GM03348 (cell line): Measurements from ENCODE around the gene CTRB1.
"Not testable (repeated sequence)": the region's sequence is repeated elsewhere in the genome, so short reads cannot be mapped to it uniquely, and the experiment has no call there.

Source experiments
- DNase-seq: peaks from one replicate; pipeline ENCODE4 v3.0.0; 2012; ENCODE audit warnings: low spot score

Gene CTRB1

DNA sequence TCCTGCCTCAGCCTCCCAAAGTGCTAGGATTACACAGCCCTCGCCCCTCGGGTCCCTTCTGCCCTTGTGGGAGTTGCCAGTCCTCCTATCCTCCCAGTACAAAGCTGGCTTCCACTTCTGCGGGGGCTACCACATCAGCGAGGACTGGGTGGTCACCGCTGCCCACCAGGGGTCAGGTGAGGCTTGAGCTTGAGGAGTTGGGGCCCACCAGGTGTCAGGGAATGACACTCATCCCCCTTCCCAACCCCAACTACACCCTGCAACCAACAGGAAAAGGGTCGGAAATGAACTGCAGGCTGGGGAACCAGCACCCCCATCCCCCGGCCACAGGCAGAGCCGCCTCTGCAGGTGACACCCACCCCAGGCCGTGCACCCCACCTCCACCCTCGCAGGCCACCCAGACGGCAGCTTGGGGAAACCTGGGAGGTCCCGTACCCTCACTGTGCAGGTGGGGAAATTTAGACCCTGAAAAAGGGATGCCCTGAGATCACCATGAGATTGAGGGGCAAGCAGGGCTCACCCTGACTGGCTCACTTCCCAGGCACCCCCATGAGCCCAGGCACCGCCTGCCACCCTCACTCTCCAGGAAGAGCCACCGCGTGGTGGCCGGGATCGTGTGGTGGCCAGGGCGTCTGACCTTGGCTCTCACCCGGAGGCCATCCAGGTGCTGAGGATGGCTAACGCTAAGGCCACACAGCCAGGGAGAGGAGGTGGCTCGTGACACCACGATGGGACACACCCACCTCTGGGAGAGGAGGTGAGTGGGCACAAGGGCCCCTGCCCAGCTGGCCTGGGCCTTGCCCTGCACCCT lies 8.0 kb downstream of the CTRB1 start:
- no peak for DNase-seq

DNA sequence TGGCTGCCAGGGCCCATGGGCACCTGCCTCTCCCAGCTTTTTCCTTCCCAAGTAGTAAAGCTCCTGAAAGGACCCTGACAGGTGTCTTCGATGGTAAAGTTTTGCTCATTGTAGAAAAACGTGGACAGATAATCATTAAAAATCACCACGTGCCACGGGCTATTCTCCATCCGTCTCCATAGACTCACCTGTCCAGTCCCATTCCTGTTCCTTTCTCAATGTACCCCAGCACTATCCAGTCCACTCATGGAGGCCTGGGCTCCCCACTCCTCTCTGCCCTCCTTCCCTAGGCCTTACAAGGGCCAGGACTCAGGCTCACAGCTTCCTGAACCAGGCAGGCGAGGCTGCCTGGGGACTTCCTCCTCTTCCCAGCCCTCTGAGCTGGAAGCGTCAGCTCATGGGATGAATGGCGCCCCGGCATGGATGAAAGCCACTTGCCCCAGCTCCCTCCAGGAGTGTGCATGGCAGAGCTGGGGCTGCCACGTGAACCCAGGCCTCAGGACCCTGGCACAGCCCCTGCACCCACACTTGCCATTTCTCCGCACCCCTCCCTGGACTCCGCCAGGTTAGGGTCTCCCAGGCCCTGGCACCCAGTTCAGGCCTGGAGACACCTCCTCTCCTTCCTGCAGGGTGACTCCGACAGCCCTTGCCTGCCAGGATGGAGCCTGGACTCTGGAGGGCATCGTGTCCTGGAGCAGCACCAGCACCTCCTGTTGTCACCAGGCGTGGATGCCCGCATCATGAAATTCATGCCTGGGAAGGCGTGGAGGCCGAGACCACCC lies 8.8 kb downstream of the CTRB1 start:
- DNase-seq: no peak

GRCh38 chr16:75228143-75228976 lies 9.6 kb downstream of the CTRB1 start:
- no peak for DNase-seq

GRCh38 chr16:75229172-75230031 lies 10.6 kb downstream of the CTRB1 start:
- DNase-seq: no peak

DNA sequence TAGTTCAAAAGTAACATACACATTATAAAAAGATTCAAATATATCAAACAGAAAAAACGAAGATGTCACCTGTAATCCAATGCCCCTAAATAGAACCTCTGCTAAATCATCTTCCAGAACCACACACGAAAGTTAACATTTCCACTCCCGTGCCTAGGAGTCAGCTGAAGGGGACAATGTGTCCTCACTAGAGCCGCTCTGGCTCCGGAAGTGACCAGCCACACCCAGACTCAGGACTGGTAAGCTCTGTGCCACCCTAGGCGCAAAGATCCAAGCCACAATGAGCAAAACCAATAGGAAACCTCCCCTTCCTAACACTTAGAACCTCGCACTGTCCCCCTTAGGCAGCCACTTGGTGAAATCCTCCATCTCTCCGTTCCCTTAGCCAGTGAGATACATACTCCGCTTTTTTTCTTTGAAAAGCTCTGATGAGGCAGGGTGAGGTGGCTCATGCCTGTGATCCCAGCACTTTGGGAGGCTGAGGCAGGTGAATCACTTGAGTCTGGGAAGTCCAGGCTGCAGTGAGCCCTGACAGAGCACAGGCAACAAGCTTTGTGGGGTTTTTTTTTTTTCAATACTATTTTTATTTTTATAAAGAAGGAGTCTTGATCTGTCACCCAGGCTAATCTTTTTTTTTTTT lies 11.8 kb downstream of the CTRB1 start:
- DNase-seq: no peak

DNA sequence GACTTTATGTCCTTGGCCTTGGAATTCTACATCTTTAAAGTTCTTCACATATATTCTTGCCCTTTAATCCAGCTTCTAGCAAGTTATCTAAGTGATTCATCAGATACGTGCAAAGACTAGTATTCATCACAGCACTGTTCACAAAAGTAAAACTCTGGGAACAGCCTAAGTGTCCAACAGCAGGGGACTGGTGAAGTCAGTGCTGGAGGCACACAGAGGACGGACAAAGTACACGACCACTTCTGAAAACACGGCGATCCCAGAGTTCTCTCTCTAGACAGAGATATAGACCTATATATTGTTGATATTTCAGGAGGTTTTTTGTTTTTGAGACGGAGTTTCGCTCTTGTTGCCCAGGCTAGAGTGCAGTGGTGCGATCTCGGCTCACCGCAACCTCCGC lies 12.8 kb downstream of the CTRB1 start:
- DNase-seq: no peak

DNA sequence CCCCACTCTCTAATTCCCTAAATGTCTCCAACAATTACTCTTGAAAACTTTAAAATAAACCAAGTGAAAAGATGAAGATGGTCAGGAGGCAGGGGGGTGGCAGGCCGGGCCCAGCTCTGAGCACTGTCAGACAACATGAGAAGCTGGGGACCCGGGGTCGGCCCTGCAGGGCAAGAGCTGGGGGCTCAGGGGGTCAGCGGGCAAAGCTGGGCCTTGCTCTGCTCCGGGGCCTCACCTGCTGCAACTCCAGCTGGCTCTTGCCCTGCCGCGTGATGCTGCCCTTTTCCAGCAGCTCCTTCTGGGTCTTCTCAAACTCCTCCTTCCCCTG lies 14.8 kb downstream of the CTRB1 start:
- DNase-seq: no peak

DNA sequence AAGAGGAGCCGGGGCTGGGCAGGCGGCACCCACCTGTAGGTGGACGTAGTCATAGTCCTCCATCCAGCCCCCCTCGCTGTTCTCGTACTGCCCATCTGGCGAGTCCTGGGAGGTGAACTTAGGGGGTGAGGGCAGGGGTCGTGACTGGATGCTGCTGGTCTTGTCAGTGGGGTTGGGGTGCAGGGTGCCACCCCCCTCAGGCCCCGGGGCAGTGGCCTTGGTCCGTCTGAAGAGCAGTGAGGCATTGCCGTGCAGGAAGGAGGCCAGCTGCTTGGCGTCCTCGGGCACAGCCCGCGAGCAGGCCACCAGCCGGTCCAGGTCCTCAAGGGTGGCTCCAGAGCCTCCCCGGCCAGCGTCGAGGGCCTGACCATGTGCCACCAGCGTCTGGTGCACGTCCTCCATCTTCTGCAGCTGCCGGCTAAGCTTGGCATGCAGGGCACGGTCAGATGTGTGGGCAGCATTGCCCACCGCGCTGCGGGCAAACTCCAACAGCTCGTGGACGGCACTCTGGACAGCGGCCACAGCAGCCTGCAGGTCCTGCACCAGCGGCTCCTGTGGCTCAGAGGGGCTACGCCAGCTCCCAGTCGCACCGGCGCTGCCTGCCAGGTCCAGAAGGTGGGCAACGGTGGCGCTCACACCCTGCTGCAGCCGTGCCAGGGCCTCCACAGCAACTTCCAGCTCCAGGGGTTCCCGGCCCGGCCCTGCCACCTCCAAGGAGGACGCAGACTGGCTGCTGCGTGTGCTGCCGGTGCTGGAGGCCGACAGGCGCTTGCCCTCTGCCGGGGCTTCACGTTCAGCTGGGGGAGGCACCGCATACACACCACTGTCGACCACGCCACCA lies 16.3 kb downstream of the CTRB1 start:
- no peak for DNase-seq

DNA sequence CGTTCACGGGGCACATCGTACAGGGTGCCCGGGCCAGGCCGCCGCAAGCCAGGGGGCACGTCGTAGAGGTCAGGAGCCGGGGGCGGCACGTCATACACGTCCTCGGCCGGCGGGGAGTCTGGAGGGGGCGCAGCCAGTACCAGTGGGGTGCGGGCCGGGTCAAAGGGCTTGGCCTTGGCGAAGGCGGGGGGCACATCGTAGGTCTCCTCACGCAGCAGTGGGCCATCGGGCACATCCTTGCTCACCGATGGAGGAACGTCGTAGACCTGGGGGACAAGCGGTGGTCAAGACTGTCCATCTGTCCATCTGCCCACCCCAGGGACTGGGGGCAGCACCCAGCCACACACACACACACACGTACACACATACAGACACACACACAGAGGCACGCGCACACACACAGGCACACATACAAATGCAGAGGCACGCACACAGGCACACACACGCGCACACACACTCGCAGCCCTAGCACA lies 17.0 kb downstream of the CTRB1 start:
- DNase-seq: no peak

GRCh38 chr16:75236232-75236631 lies 17.4 kb downstream of the CTRB1 start:
- DNase-seq: no peak

- no peak for DNase-seq
Observed at GRCh38 chr16:75236736-75237397, 18.1 kb downstream of the CTRB1 start.

DNA sequence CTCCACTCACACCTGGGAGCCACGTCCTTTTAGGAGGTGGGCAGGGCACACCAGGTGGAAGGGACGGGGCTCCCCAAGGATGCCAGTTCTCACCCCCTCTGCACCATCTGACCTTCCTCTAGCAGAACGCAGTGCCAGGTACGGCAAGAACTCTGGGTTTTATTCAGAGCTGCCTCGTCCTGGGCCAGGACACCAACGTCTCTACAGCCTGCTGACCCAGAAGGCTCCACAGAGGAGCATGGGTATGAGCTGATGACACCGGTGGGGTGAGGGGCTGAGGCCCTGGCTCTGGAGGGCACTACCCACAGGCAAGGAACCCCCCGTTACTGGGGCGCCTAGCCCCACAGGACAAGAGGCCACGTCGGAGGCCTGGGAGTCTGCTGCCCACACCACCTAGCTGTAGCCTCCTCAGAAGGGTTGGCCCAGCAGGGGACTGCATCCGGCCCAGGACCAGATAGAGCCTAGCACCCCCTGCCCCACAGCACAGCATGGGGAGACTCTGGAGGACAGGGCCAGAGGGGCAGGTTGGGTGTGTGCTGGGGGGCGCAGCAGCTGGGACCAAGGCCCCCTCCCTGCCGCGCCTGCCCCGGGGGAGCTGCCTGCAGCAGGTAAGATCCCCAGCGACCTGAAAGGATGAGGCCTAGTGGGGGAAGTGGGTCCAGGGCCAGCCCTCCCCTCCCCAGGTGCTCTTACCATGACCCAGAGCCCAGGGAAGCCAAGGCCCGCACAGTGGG lies 18.8 kb downstream of the CTRB1 start:
- no peak for DNase-seq

DNA sequence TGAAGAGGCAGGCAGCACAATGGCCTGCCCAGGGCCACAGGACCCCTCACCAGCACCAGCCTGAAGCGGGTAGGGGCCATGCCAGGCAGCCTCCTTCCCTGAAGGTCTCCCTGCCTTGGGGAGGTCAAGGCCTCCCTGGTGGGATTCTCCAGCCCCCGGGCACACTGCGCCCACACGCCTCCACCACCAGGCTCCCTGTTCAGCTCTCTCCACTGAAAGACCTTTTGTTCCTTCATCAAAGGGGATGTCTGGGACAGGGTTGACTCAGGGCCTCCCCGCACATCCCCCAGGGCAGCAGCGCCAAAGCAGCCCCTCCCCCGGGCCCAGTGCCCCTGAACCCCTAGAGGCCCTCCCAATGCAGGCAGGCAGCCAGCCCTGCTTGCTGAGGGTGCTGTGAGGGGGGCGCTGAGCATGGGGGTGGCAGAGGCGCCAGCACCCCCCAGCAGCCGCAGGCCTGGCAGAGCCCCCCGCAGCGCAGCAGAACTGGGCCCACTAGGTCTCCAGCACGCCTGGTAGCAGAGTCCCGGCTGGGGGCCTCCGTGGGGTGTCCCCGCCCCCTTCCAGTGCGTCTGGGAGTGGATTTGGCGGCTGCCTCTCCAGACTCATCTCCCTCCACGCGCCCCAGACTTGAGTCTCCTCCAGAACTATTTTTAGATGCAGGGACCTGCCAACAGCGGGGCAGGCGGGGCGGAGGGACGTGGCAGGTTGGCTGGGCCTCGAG lies 19.5 kb downstream of the CTRB1 start:
- peak; percentile 95 for DNase-seq

DNA sequence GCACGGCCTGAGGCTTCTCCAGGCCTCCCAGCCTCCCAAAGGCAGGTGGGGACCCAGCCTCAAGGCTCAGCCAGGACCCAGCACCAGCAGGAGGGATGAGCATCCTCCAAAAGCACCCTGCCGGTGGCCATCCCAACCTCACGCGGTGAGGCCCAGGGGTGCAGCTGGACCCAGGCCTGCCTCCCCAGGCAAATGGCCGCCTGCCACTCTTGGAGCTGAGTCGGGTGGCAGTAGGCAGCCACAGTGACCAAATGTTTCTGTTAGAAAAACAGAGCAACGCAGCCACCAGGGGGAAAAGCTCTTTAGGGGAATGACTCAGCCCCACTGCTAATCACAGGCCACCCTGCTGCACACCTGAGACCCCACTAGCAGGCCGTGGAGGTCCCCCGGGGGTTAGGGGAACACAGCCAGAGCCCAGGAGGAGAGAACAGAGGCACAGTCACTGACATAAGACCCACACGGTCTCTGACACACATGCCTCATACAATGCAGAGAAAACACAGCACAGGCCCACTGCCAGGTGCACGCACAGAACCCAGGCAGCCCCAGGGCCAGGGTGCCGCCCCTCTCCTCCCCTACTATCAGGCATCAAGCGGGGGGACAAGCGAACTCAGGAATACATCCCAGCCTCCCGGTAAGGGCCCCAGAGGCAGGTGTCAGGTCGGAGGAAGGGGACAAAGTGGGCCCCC lies 20.2 kb downstream of the CTRB1 start:
- no peak for DNase-seq

GRCh38 chr16:75239542-75240122 lies 20.8 kb downstream of the CTRB1 start:
- DNase-seq: no peak

- not testable (repeated sequence) for DNase-seq
Observed at GRCh38 chr16:75240633-75241032, 21.8 kb downstream of the CTRB1 start.

DNA sequence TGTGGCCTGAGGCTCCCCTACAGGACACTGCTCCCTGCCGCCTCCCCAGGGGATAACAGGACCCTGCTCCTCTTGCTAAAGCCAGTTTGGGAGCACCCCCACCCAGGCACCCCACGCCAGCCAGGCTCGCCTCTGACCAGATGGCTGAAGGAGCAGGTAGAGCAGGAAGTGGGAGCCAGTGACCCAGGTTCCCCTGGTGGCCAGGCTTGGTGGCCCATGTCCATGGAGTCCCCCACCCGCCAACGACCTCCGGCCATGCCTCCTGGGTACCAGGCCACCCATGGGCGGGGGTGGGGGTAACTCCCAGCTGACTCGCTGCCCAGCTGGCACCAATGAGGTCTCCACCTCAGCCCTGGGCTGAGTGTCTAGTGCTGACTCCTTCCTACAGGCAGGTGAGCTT lies 22.6 kb downstream of the CTRB1 start:
- no peak for DNase-seq
